ENCODE results near the gene COL4A1.
"Not testable (repeated sequence)": the region's sequence is repeated elsewhere in the genome, so short reads cannot be mapped to it uniquely, and the experiment has no call there.

The COL4A1 gene

GRCh38 chr13:110322126-110322827 lies 15.3 kb upstream of the COL4A1 start:
- DNase-seq, result no peak

GRCh38 chr13:110321573-110321972 lies 14.6 kb upstream of the COL4A1 start:
- DNase-seq, result not testable (repeated sequence)

- DNase-seq, result no peak
These were observed 13.7 kb upstream of the COL4A1 start for GRCh38 chr13:110320645-110321044.

- peak; percentile 50 for DNase-seq
These were observed 13.0 kb upstream of the COL4A1 start for GRCh38 chr13:110319774-110320509.

GRCh38 chr13:110319397-110319773 lies 12.4 kb upstream of the COL4A1 start:
- no peak for DNase-seq

GRCh38 chr13:110318920-110319319 lies 12.0 kb upstream of the COL4A1 start:
- DNase-seq, result no peak

GRCh38 chr13:110317496-110318195 lies 10.7 kb upstream of the COL4A1 start:
- DNase-seq, result no peak

- DNase-seq, result no peak
These were observed 10.1 kb upstream of the COL4A1 start for GRCh38 chr13:110317093-110317492.

- DNase-seq, result no peak
These were observed 9.2 kb upstream of the COL4A1 start for GRCh38 chr13:110316196-110316595.

- no peak for DNase-seq
These were observed 7.7 kb upstream of the COL4A1 start for GRCh38 chr13:110314516-110315245.

GRCh38 chr13:110313733-110314132 lies 6.8 kb upstream of the COL4A1 start:
- DNase-seq, result not testable (repeated sequence)

GRCh38 chr13:110313261-110313660 lies 6.3 kb upstream of the COL4A1 start:
- DNase-seq, result not testable (repeated sequence)

GRCh38 chr13:110312339-110313031 lies 5.5 kb upstream of the COL4A1 start:
- DNase-seq, result no peak

- no peak for DNase-seq
These were observed 4.7 kb upstream of the COL4A1 start for GRCh38 chr13:110311443-110312338.

GRCh38 chr13:110310541-110311442 lies 3.8 kb upstream of the COL4A1 start:
- no peak for DNase-seq

GRCh38 chr13:110309661-110310524 lies 2.9 kb upstream of the COL4A1 start:
- DNase-seq, result no peak

GRCh38 chr13:110308656-110309359 lies 1.9 kb upstream of the COL4A1 start:
- DNase-seq, result no peak

Measured in stimulated activated CD4-positive, alpha-beta T cell treated with anti-CD3 and anti-CD28 coated beads, Interleukin-15, amount 100 ng/mL, for 24 hours (primary cell).